Retinal pigment epithelial cell (primary cell): ENCODE measurements around the gene NCEH1.

Experiments used
- DNase-seq: peaks from one replicate; pipeline ENCODE4 v3.0.0-alpha.2; 2010; ENCODE audit warnings: low read depth
- H3K4me3 ChIP-seq: 2 replicates; pipeline ENCODE4 v1.5.1; 2011; ENCODE audit warnings: mild to moderate bottlenecking, low read length, control low read depth, moderate library complexity
- CTCF ChIP-seq: conservative IDR thresholded peaks from 2 replicates; pipeline ENCODE4 v1.5.1; 2011; ENCODE audit warnings: low read depth, low read length, control low read depth, inconsistent platforms

NCEH1 gene

GRCh38 chr3:172627057-172627809 is 83.6 kb downstream of the NCEH1 start:
- H3K4me3 ChIP-seq, result no peak overlapping the region
- TF ChIP-seq CTCF, result no peak
- DNase-seq, result no peak

- no peak for TF ChIP-seq CTCF
- peak; percentile 64 for DNase-seq
These were observed 84.7 kb downstream of the NCEH1 start for GRCh38 chr3:172626021-172626640.

GRCh38 chr3:172625404-172625803 is 85.5 kb downstream of the NCEH1 start:
- DNase-seq, result no peak
- no peak for TF ChIP-seq CTCF
- H3K4me3 ChIP-seq, result no peak overlapping the region

More at GRCh38 chr3:172626021-172626640, 84.7 kb downstream of the NCEH1 start:
- no peak overlapping the region for H3K4me3 ChIP-seq

- TF ChIP-seq CTCF, result no peak
- H3K4me3 ChIP-seq, result no peak overlapping the region
- no peak for DNase-seq
These were observed 85.9 kb downstream of the NCEH1 start for GRCh38 chr3:172624999-172625398.

- peak; percentile 73 for DNase-seq
- peak; percentile 71 for TF ChIP-seq CTCF
- H3K4me3 ChIP-seq, result no peak overlapping the region
These were observed 87.8 kb downstream of the NCEH1 start for GRCh38 chr3:172622916-172623700.

- TF ChIP-seq CTCF, result no peak
- no peak for DNase-seq
- H3K4me3 ChIP-seq, result no peak overlapping the region
These were observed 88.7 kb downstream of the NCEH1 start for GRCh38 chr3:172622156-172622555.
